ENCODE results near the gene PPP1CA.
A peak's percentile ranks its signal among the peaks of the same experiment; 100 is the strongest.
"Not testable (repeated sequence)": the region's sequence is repeated elsewhere in the genome, so short reads cannot be mapped to it uniquely, and the experiment has no call there.

The PPP1CA gene

GRCh38 chr11:67412495-67413179 is 11.0 kb upstream of the PPP1CA start:
- H3K4me3 Mint-ChIP-seq = no peak overlapping the region
- H3K36me3 Mint-ChIP-seq = no peaks in the 10 kb centered on the region
- H3K27ac Mint-ChIP-seq = peak overlapping the region; percentile 60
- peaks cover 82% of the 10 kb centered on the region for H3K4me1 Mint-ChIP-seq
- no peaks in the 10 kb centered on the region for H3K9me3 Mint-ChIP-seq
- no peaks in the 10 kb centered on the region for H3K27me3 Mint-ChIP-seq

- Mint-ChIP-seq H3K36me3 (no peaks in the 10 kb centered on the region), H3K27me3 (no peaks in the 10 kb centered on the region), H3K27ac (no peak overlapping the region), H3K4me1 (peaks cover 84% of the 10 kb centered on the region), H3K9me3 (no peaks in the 10 kb centered on the region), H3K4me3 (peak overlapping the region; percentile 23)
Observed at GRCh38 chr11:67411785-67412152, 10.1 kb upstream of the PPP1CA start.

GRCh38 chr11:67410984-67411784 is 9.5 kb upstream of the PPP1CA start:
- H3K36me3 Mint-ChIP-seq = no peaks in the 10 kb centered on the region
- H3K27ac Mint-ChIP-seq = peak overlapping the region; percentile 46
- no peaks in the 10 kb centered on the region for H3K9me3 Mint-ChIP-seq
- H3K27me3 Mint-ChIP-seq = no peaks in the 10 kb centered on the region
- H3K4me3 Mint-ChIP-seq = no peak overlapping the region
- H3K4me1 Mint-ChIP-seq = peaks cover 84% of the 10 kb centered on the region

GRCh38 chr11:67410369-67410831 is 8.7 kb upstream of the PPP1CA start:
- Mint-ChIP-seq H3K9me3 (no peaks in the 10 kb centered on the region), H3K4me1 (peaks cover 88% of the 10 kb centered on the region), H3K36me3 (no peaks in the 10 kb centered on the region), H3K4me3 (peak overlapping the region; percentile 67), H3K27ac (peak overlapping the region; percentile 81), H3K27me3 (no peaks in the 10 kb centered on the region)

- H3K27me3 Mint-ChIP-seq = no peaks in the 10 kb centered on the region
- no peaks in the 10 kb centered on the region for H3K36me3 Mint-ChIP-seq
- no peaks in the 10 kb centered on the region for H3K9me3 Mint-ChIP-seq
- peak overlapping the region; percentile 96 for H3K27ac Mint-ChIP-seq
- H3K4me3 Mint-ChIP-seq = peak overlapping the region; percentile 80
- H3K4me1 Mint-ChIP-seq = peaks cover 89% of the 10 kb centered on the region
Observed at GRCh38 chr11:67409781-67410368, 8.2 kb upstream of the PPP1CA start.

- H3K9me3 Mint-ChIP-seq = no peaks in the 10 kb centered on the region
- no peaks in the 10 kb centered on the region for H3K36me3 Mint-ChIP-seq
- no peak overlapping the region for H3K27ac Mint-ChIP-seq
- no peaks in the 10 kb centered on the region for H3K27me3 Mint-ChIP-seq
- H3K4me1 Mint-ChIP-seq = peaks cover 92% of the 10 kb centered on the region
- no peak overlapping the region for H3K4me3 Mint-ChIP-seq
Observed at GRCh38 chr11:67409261-67409666, 7.6 kb upstream of the PPP1CA start.

- H3K27ac Mint-ChIP-seq = peak overlapping the region; percentile 95
- H3K4me1 Mint-ChIP-seq = peaks cover 87% of the 10 kb centered on the region
- H3K27me3 Mint-ChIP-seq = no peaks in the 10 kb centered on the region
- H3K9me3 Mint-ChIP-seq = no peaks in the 10 kb centered on the region
- no peaks in the 10 kb centered on the region for H3K36me3 Mint-ChIP-seq
- peak overlapping the region; percentile 84 for H3K4me3 Mint-ChIP-seq
Observed at GRCh38 chr11:67408437-67409200, 7.0 kb upstream of the PPP1CA start.

GRCh38 chr11:67407688-67408163 is 6.1 kb upstream of the PPP1CA start:
- Mint-ChIP-seq H3K27ac (peak overlapping the region; percentile 95), H3K4me1 (peaks cover 82% of the 10 kb centered on the region), H3K9me3 (no peaks in the 10 kb centered on the region), H3K27me3 (no peaks in the 10 kb centered on the region), H3K4me3 (peak overlapping the region; percentile 84), H3K36me3 (no peaks in the 10 kb centered on the region)

GRCh38 chr11:67406969-67407687 is 5.5 kb upstream of the PPP1CA start:
- peaks cover 76% of the 10 kb centered on the region for H3K4me1 Mint-ChIP-seq
- no peaks in the 10 kb centered on the region for H3K9me3 Mint-ChIP-seq
- peak overlapping the region; percentile 84 for H3K4me3 Mint-ChIP-seq
- peak overlapping the region; percentile 95 for H3K27ac Mint-ChIP-seq
- H3K27me3 Mint-ChIP-seq = no peaks in the 10 kb centered on the region
- H3K36me3 Mint-ChIP-seq = no peaks in the 10 kb centered on the region

GRCh38 chr11:67406420-67406968 is 4.8 kb upstream of the PPP1CA start:
- H3K4me1 Mint-ChIP-seq = peaks cover 70% of the 10 kb centered on the region
- H3K4me3 Mint-ChIP-seq = peak overlapping the region; percentile 84
- H3K27ac Mint-ChIP-seq = peak overlapping the region; percentile 91
- H3K9me3 Mint-ChIP-seq = no peaks in the 10 kb centered on the region
- no peaks in the 10 kb centered on the region for H3K36me3 Mint-ChIP-seq
- H3K27me3 Mint-ChIP-seq = no peaks in the 10 kb centered on the region

GRCh38 chr11:67405688-67406339 is 4.2 kb upstream of the PPP1CA start:
- Mint-ChIP-seq H3K27me3 (no peaks in the 10 kb centered on the region), H3K9me3 (no peaks in the 10 kb centered on the region), H3K4me3 (peak overlapping the region; percentile 96), H3K36me3 (no peaks in the 10 kb centered on the region), H3K27ac (peak overlapping the region; percentile 91), H3K4me1 (peaks cover 63% of the 10 kb centered on the region)

GRCh38 chr11:67405196-67405567 is 3.5 kb upstream of the PPP1CA start:
- H3K4me1 Mint-ChIP-seq = peaks cover 62% of the 10 kb centered on the region
- peak overlapping the region; percentile 76 for H3K27ac Mint-ChIP-seq
- H3K9me3 Mint-ChIP-seq = no peaks in the 10 kb centered on the region
- peak overlapping the region; percentile 96 for H3K4me3 Mint-ChIP-seq
- H3K27me3 Mint-ChIP-seq = no peaks in the 10 kb centered on the region
- no peaks in the 10 kb centered on the region for H3K36me3 Mint-ChIP-seq

- Mint-ChIP-seq H3K27ac (peak overlapping the region; percentile 85), H3K4me3 (peak overlapping the region; percentile 96), H3K4me1 (peaks cover 62% of the 10 kb centered on the region), H3K9me3 (no peaks in the 10 kb centered on the region), H3K36me3 (no peaks in the 10 kb centered on the region), H3K27me3 (no peaks in the 10 kb centered on the region)
Observed at GRCh38 chr11:67404515-67405195, 3.0 kb upstream of the PPP1CA start.

GRCh38 chr11:67403085-67403484 is 1.4 kb upstream of the PPP1CA start:
- H3K27me3 Mint-ChIP-seq, H3K36me3 Mint-ChIP-seq, H3K9me3 Mint-ChIP-seq: not testable (repeated sequence)
- Mint-ChIP-seq H3K4me1 (peaks cover 64% of the 10 kb centered on the region), H3K27ac (peak overlapping the region; percentile 93), H3K4me3 (peak overlapping the region; percentile 96)
